CD4-positive, alpha-beta T cell treated with Interleukin-4 for 4 hours (primary cell): ENCODE results near the gene NUFIP2.
"Not testable (repeated sequence)": the region's sequence is repeated elsewhere in the genome, so short reads cannot be mapped to it uniquely, and the experiment has no call there.

Experiments
- DNase-seq: peaks from one replicate; pipeline ENCODE4 v3.0.0-alpha.2; 2020

NUFIP2 gene

GRCh38 chr17:29293890-29294579 lies at the start of gene NUFIP2:
TSS of gene NUFIP2 (minus strand) at chr17:29294148. CDS start at chr17:29294059, 89 bp downstream.
- DNase-seq = peak; percentile 98

GRCh38 chr17:29342158-29342765 lies 48.3 kb upstream of the NUFIP2 start:
- DNase-seq = no peak

- no peak for DNase-seq
Observed at GRCh38 chr17:29341726-29342125, 47.8 kb upstream of the NUFIP2 start.

- DNase-seq = not testable (repeated sequence)
Observed at GRCh38 chr17:29339016-29339415, 45.1 kb upstream of the NUFIP2 start.

GRCh38 chr17:29331708-29332085 lies 37.7 kb upstream of the NUFIP2 start:
- DNase-seq = no peak

GRCh38 chr17:29331075-29331707 lies 37.2 kb upstream of the NUFIP2 start:
- DNase-seq = no peak

GRCh38 chr17:29327412-29327811 lies 33.5 kb upstream of the NUFIP2 start:
- no peak for DNase-seq

GRCh38 chr17:29326023-29326813 lies 32.3 kb upstream of the NUFIP2 start:
- DNase-seq = no peak

- no peak for DNase-seq
Observed at GRCh38 chr17:29322363-29322762, 28.4 kb upstream of the NUFIP2 start.

GRCh38 chr17:29303386-29303785 lies 9.4 kb upstream of the NUFIP2 start:
- no peak for DNase-seq

- no peak for DNase-seq
Observed at GRCh38 chr17:29299031-29299430, 5.1 kb upstream of the NUFIP2 start.

- no peak for DNase-seq
Observed at GRCh38 chr17:29295420-29295819, 1.5 kb upstream of the NUFIP2 start.

- no peak for DNase-seq
Observed at GRCh38 chr17:29294580-29294900, 592 bp upstream of the NUFIP2 start.

- DNase-seq = peak; percentile 46
Observed at GRCh38 chr17:29292992-29293889, 707 bp downstream of the NUFIP2 start.

- DNase-seq = peak; percentile 62
Observed at GRCh38 chr17:29292071-29292991, 1.6 kb downstream of the NUFIP2 start.

GRCh38 chr17:29291163-29291752 lies 2.7 kb downstream of the NUFIP2 start:
- peak; percentile 75 for DNase-seq

GRCh38 chr17:29289852-29290251 lies 4.1 kb downstream of the NUFIP2 start:
- no peak for DNase-seq

GRCh38 chr17:29283961-29284360 lies 10.0 kb downstream of the NUFIP2 start:
- no peak for DNase-seq

- no peak for DNase-seq
Observed at GRCh38 chr17:29283496-29283895, 10.5 kb downstream of the NUFIP2 start.

- no peak for DNase-seq
Observed at GRCh38 chr17:29279397-29280070, 14.4 kb downstream of the NUFIP2 start.
